SIG-M5 treated with dmso at 0.1 percent for 504 hours (cell line): ENCODE measurements around the gene TNC.
A peak's percentile ranks its signal among the peaks of the same experiment; 100 is the strongest.

Source experiments
- DNase-seq: peaks from one replicate; lab custom pipeline; 2025; ENCODE audit not compliant: unreplicated experiment; lab: John Stamatoyannopoulos, UW

Gene TNC

DNA sequence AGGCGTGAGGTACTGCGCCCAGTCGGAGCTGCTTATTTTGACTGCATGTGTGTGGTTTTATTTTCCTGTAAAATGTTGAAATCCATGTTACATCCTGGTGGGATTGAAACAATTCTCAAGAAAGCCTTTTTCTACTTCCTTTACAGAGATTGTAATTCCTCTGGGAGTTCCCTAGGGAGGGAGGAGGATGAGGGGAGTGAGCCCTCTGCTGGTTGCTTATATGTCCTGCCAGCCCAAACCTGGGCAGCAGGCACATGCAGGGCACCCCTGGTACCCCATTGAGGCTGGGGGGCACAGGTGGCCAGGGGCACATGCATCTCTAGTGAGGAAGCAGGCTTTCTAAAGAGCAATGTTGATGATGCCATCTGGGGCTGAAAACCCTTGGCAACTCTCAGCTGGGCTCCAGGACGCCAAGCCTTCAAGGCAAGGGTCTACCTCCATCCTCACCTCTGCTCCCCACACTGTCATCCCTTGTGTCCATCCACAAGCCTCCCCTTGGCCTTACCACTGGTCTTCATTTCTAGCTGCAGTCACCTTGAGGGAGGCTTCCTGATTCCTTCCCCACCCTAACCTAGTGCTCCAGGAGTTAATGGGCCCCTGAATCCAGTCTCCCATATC lies 102.8 kb downstream of the TNC start:
- no peak for DNase-seq

DNA sequence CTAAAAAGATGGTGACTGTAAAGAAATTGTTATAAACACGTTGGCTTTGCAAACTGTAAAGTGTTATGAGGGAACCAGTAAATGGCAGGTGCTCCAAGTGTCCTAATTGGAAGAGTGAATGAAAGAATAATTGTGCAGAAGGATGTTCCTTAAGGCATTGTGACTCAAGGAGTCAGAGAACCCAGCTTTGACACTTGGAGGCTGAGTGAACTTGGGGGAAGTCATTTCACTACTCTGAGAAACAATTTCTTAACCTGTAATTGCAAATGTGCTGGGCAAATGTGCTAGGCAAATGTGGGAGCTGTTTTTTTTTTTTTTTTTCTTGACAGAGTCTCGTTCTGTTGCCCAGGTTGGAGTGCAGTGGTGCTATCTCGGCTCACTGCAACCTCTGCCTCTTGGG lies 103.5 kb downstream of the TNC start:
- no peak for DNase-seq

DNA sequence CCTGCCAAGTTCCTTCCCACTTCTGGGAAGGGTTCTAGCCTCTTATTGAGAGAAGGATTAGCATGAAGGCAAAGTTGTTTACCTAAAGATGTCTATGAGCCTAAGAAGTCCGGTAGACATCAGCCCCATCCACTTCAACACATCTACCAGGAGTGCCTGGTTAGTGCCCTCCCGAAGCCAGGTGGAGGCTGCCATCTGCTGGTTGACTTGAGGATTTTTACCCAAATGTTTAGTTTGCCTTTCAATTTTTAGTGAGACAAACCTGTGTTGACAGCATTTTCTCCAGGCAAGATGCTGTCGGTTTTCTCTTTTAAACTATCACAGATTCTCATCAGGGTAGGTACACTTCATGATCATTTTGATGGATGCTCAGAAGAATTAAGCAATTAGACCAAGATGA lies 104.0 kb downstream of the TNC start:
- peak; percentile 70 for DNase-seq

DNA sequence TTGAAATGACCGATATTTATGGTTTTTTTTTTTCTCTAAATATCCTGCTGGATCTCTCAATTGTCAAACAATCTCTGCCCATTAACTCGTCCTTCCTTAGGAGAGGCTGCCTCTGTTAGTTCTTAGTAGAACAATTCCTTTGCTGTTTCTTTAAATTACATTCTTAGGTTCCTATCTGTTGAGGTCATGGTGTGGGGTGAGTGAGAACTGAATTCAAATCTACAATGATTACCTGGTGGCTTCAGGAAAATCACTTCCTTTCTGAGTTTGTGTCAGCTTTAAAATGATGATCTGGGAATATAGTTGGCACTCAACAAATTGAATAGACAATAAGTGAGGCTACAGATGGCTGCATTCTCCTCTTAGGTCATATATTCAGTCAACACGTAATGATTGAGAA lies 105.5 kb downstream of the TNC start:
- DNase-seq = no peak

DNA sequence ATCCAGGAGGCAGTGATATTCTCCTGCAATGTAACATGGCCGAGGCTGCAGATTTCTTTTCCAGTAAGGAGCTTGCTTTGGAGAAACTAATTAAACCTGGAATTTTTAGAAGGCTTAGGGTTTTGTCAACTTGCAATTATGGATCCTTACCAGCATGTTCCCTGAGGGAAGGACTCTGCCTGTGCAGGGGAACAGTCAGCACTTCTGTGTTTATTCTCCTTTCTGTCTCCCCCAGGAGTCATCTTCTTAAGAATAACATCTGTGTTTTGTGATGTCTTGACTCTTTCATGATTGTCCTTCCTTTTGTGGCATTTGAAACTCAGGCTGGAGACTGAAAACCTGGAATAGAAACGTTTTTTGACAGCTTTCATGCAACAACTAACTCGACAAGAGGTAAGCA lies 107.1 kb downstream of the TNC start:
- DNase-seq = no peak

DNA sequence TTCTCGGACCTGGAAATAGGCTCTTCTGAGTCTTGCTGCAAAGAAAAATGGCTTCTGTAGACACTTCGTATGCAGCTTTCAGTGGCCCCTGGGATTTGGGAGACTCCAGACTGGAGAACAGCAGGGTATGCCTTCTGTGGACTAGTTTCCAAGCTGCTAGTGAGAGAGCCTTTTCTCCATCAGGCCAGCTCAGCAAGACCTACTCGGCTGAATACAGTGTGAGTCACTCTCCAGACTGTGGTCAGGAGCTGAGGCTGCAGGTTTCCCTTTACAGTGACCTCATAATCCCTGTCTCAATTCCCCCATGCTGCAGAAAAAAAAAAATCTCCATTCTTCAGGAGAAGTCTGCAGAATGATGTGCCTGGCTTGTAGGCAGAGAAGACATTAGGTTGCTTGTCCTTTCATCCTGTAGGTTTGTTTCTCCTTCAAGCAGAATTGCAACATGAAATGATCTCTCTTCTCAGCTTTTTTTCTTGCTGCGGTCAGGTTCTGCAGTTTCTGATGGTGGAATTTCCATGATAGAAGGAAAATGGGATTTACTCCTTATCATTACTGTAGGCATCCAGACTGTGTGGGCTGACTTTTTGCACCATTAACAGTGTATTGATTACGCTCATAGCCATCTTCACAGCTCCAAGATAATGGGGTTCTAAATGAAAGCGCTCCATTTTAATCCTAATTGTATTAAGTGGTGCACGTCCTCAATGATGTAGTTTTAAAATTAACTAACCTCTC lies 109.3 kb downstream of the TNC start:
- DNase-seq = no peak

DNA sequence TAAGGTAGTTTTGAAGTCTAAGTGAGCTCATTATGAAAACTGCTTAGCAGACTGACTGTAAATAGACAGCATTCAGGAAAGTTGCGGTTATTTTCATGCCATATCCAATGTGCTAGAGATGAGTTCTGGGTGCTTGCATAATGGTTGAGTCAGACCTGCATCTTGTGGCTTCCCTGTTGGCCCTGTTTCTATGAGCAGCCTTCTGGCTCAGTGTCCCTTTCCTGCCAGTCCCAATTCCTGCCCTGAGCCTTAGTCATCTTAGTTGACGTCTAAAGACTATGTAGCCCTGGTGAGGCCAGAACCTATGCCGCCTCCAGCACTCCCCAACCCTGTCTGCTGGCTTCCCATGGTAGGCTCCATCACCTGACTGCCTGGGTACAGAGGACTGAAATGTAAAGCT lies 111.3 kb downstream of the TNC start:
- DNase-seq = peak; percentile 62

DNA sequence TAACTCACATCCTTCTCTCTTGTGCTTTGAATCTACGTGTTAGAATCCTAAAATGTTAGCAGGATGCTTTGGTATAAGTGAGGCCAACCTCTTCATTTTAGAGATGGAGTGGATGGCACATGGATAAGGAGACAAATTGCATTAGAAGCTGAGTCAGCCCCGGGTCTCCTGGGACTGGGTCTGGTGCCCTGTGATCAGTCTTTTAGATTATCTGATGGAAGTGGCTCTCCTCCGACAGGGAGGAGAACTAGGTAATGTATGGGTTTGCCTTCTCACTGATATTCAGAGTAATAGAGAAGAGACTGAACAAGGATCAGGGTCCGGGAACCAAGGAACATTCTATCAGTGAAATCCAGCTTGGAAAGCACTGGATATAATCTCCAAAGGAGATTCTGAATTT lies 112.6 kb downstream of the TNC start:
- DNase-seq = no peak

DNA sequence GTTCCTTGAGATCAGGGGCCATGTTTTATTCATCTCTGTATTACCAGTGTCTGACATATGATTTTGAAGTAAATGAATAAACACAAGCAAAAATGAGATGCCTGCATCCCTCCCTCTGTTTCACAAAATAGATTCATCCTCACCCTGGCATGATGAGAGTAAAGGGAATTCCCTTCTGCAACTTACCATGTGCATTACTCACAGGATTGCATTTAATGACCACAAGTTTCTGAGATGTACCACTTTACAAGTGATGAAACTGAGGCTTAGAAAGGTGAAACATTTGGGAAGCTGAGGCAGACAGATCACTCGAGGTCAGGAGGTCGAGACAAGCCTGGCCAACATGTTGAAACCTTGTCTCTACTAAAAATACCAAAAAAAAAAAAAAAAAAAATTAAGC lies 113.4 kb downstream of the TNC start:
- DNase-seq = no peak

DNA sequence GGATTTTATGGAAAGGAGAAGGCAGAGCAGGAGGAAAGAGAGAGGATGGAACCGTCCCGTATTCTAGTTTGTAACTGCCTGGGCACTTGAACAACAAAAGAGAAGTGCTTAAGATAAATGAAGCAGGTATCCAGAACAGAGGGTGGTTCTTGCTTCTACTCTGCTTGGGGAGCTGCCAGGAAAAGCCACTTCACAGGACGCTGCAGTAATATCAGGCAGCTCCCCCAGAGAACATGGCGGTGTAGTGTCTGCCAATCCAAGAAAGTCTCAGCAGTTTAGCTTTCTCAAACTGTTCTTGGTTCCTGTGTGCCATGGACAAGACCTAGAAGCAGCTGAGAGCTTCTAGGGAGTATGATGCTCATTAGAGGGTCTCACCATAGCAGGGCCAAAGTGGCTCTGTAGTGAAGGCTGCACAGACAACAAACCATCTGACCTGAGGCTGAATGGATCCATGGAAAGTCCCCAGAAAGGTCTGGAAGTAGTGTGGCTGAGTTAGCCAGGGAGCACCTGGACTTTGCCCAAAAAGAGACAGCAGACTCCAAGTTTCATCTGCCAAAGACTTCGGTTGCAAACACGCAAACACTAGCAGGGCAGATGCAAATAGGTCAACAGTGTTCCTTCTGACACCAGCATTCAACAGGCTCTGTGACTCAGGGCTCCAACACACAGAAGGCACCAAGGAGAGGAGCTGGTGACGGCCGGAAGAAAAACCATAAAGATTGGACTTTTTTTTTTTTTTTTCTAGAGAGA lies 115.4 kb downstream of the TNC start:
- no peak for DNase-seq

DNA sequence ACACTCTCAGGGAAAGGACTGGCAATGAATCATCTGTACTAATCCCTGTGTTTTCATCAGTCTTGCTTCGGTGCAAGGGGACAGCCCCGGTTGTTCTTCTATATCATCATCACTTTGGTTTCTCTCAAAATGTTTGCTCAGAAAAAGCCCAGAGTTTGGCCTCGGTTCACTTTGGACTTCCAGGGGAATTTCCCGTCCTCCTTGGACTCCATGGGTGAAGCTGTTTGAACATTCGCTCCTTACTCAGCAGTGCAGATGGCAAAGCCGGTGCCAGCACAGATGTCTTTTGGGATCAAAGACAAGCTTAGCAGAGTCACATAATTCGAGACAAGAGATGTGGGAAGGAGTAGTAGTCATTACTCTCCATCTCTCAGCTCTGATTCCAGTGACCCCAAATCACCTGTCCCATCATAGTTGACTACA lies 117.7 kb downstream of the TNC start:
- no peak for DNase-seq

DNA sequence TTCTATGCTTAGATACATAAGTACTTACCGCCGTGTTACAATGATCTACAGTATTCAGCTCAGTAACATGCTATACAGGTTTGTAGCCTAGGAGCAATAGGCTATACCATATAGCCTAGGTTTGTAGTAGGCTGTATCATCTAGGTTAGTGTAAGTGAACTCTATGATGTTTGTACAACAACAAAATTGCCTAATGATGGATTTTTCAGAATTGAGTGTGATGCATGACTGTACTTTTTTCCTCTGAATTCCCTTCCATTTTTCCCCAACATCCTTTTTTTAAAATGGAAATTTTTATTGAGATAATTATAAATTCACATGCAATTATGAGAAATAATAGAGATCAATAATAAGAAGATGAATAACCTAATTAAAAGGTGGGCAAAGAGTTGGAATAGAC lies 119.6 kb downstream of the TNC start:
- DNase-seq = no peak

DNA sequence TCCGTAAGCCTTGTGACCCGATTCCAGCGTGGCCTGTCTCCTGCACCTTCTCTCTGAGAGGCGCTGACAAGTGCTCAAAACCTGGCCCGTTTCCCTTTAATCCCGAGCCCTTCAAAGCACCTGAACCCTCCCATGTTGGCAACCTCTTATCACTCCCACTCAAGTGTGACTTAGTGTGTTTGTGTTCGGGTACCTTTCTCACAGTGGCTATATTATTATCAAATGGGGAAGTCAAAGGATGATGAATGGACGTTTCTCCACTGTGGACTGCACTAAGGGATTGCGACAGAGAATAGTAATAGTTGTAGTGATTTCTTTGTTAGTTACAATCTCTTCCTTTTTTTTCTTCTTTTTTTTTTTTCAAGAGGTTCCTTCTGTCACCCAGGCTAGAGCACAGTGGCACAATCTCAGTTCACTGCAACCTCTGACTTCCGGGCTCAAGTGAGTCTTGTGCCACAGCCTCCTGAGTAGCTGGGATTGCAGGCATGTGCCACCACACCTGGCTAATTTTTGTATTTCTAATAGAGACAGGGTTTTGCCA lies 122.2 kb downstream of the TNC start:
- peak; percentile 69 for DNase-seq

DNA sequence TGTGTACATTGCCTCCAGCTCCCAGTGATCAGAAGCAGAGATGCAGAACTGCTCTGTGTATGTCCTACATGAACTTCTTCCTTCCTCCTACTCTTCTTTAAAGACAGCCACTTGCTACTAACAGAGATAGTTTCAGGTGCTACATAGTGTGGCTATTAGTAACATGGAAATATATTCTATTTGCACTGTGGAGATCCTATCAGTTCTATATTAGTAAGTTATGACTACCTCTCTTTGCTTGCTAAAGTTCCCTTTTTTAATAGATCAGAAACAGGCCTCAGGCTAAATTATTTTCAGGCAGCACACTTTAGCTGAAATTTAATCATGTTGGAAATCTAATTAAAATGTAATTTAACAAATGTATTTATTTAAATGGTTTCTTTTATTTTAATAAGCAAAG lies 123.2 kb downstream of the TNC start:
- no peak for DNase-seq

DNA sequence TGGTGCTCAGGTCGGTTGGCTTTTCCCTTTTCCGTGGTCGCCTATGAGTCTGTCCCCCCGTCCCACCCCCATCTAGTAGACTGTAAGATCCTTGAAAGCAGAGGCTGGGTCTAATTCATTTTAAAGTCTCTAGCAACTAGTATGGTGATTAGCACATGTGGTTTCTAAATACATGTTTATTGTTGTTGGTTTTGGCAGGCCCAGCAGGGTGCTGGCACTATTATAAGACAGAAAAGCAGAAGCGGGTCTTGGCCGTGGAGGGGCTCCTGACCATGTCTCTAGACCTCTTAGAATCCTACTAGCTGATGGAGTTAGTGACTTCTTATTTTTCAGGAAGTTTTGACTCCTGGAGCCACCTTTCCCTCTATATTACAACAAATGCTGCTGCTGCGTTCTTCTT lies 126.1 kb downstream of the TNC start:
- no peak for DNase-seq

DNA sequence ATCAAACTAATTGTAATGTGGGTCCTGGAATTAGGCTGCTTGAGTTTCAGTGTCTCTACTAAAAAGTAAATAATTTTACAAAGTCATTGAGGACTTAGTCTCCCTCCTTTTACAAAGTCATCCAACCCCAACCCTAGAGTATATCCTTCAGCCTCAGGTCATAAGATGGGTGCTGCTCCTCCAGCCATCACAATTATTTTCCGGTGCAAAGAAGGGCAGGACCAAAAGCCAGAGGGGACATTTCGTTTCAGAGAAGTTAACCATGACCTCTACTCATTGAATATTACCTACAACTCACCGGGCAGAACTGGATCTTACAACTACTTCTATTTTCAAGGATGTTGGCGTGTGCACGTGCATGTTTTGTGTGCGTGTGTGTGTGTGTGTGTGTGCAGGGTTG lies 127.1 kb downstream of the TNC start:
- no peak for DNase-seq

DNA sequence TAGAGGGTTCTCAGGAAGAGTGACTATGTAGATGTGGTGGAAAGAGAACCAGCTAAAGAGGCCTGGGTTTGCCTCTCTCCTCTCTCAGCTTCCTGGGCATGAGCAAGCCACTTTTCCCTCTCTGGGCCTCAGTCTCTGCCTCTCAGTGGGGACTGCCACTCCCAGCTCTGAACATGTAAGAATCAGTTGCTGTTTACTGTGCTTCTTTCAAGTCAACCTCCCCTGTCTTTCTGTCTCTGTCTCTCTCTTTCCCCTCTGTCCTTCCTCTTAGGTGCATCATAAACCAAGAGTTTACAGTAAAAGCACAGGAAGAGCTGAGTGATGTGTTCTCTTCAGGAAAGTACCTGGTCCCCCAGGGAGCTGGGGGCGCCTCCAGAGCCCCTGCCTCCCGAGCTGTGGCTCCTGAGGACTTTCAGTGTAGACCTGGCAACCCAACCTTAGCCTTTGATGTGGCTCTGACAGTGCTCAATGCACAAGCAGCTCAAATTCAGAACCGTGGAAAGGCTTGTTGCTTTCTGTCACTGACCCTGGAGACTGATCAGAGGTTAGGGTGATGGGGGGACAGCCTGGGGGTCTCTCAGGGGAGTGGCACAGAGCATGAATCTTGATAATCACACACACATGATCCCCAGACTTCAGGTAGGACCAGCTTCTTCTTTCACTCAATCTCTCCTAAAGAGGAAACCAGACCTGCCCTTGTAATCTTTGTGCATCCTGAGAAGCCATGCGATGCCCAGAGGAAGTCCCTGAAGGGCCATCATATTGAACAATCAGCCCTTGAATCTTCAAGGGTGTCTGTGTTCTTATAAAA lies 128.2 kb downstream of the TNC start:
- DNase-seq = no peak

DNA sequence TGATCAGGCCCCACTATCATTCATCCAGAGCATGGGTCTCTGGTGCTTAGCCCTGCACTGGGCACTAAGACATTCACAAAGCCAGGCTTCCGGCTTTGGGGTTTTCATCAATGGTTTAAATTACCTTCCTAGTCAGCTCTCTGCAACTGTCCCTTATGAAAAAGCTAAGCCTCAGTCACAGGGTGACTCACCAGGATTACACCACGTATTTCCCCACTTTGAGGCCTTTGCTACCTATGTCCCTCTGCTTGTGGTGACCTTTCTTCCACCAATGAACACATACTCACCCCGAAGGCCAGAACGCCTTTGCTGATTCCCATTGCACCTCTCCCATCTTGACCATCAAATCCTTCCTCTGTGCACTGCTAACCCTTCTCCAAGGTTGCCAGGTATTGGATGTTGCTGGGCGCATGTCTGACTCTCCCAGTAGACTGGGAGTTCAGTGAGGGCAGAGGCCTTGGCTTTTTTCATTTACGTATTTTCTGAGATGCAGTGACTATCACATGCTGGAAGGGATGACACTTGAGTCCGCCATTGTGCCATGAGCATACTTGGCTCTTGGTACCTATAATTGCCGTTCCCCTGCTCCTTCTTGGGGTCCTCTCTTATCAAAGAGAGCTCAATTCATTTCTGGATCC lies 128.9 kb downstream of the TNC start:
- DNase-seq = peak; percentile 28

DNA sequence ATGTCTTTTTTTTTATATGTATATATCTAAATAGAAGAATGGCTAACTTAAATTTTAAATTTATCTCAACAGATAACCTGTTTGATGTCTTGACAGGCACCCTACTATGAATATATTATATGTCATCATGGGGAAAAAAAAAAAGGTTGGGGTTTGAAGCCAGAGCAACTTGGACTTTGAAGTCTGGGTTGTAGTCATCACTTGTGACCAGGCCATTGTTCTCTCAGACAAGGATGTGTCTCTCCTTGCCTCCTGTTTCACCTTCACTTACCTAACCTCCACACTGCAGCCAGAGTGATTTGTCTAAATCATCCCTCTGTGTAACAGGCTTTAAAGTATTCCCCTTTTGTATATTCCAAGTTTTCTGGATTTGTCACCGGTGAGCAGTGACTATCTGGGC lies 130.8 kb downstream of the TNC start:
- DNase-seq = no peak

DNA sequence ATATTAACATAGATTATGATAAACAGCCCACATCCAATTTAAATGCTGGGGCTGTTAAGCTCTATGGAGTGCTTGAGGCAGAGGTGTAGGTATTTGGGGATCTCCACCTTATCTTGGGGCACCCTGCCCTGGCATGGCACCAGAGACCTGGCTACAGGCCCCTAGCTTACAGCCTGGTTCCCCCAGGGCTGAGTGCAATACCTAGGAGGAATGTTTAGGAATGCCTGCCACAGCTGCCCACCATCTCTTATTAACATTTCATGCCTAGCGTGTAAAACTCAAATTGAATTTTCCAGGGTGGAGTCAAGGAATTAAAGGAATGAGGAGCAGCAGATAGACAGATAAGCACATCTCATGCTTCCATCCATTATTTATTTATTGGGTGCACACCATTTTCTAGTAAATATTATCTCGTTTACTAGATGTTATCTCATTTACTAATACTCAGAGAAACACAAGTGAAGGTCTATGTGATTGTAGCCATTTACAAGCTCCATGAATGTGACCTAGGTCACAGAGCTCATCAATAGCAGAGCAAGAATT lies 131.9 kb downstream of the TNC start:
- DNase-seq = no peak
